Measurements from ENCODE around the gene XDH.

The XDH gene

GRCh38 chr2:31339696-31340095 is 74.8 kb downstream of the XDH start:
- Histone ChIP-seq H3K9me3 (ENCODE audit: control insufficient read depth, low read depth, low read length) (no peaks in the 10 kb centered on the region), H3K27ac (ENCODE audit: low read length) (no peak overlapping the region), H3K4me3 (ENCODE audit: low read length) (no peak overlapping the region), H3K4me1 (ENCODE audit: control insufficient read depth, low read depth, low read length) (no peaks in the 10 kb centered on the region), H3K36me3 (ENCODE audit: control insufficient read depth, low read depth, low read length) (no peaks in the 10 kb centered on the region), H3K9ac (ENCODE audit: low read length) (no peak overlapping the region), H3K27me3 (ENCODE audit: control insufficient read depth, insufficient read depth, low read length) (no peaks in the 10 kb centered on the region)

- Histone ChIP-seq H3K9me3 (ENCODE audit: control insufficient read depth, low read depth, low read length) (no peaks in the 10 kb centered on the region), H3K27me3 (ENCODE audit: control insufficient read depth, insufficient read depth, low read length) (no peaks in the 10 kb centered on the region), H3K4me3 (ENCODE audit: low read length) (no peak overlapping the region), H3K9ac (ENCODE audit: low read length) (no peak overlapping the region), H3K27ac (ENCODE audit: low read length) (no peak overlapping the region), H3K36me3 (ENCODE audit: control insufficient read depth, low read depth, low read length) (no peaks in the 10 kb centered on the region), H3K4me1 (ENCODE audit: control insufficient read depth, low read depth, low read length) (peaks cover 4% of the 10 kb centered on the region)
These were observed 76.7 kb downstream of the XDH start for GRCh38 chr2:31337860-31338259.

GRCh38 chr2:31337197-31337596 is 77.3 kb downstream of the XDH start:
- Histone ChIP-seq H3K36me3 (ENCODE audit: control insufficient read depth, low read depth, low read length) (no peaks in the 10 kb centered on the region), H3K27ac (ENCODE audit: low read length) (no peak overlapping the region), H3K4me3 (ENCODE audit: low read length) (no peak overlapping the region), H3K4me1 (ENCODE audit: control insufficient read depth, low read depth, low read length) (peaks cover 4% of the 10 kb centered on the region), H3K9me3 (ENCODE audit: control insufficient read depth, low read depth, low read length) (no peaks in the 10 kb centered on the region), H3K9ac (ENCODE audit: low read length) (no peak overlapping the region), H3K27me3 (ENCODE audit: control insufficient read depth, insufficient read depth, low read length) (no peaks in the 10 kb centered on the region)

GRCh38 chr2:31335921-31336585 is 78.5 kb downstream of the XDH start:
- no peaks in the 10 kb centered on the region for H3K27me3 ChIP-seq (ENCODE audit: control insufficient read depth, insufficient read depth, low read length)
- H3K4me1 ChIP-seq (ENCODE audit: control insufficient read depth, low read depth, low read length): peaks cover 4% of the 10 kb centered on the region
- no peak overlapping the region for H3K4me3 ChIP-seq (ENCODE audit: low read length)
- H3K9ac ChIP-seq (ENCODE audit: low read length): no peak overlapping the region
- H3K9me3 ChIP-seq (ENCODE audit: control insufficient read depth, low read depth, low read length): no peaks in the 10 kb centered on the region
- no peak overlapping the region for H3K27ac ChIP-seq (ENCODE audit: low read length)
- H3K36me3 ChIP-seq (ENCODE audit: control insufficient read depth, low read depth, low read length): no peaks in the 10 kb centered on the region

GRCh38 chr2:31334311-31335026 is 80.1 kb downstream of the XDH start:
- Histone ChIP-seq H3K27ac (ENCODE audit: low read length) (no peak overlapping the region), H3K27me3 (ENCODE audit: control insufficient read depth, insufficient read depth, low read length) (no peaks in the 10 kb centered on the region), H3K36me3 (ENCODE audit: control insufficient read depth, low read depth, low read length) (no peaks in the 10 kb centered on the region), H3K4me3 (ENCODE audit: low read length) (no peak overlapping the region), H3K4me1 (ENCODE audit: control insufficient read depth, low read depth, low read length) (peaks cover 4% of the 10 kb centered on the region), H3K9me3 (ENCODE audit: control insufficient read depth, low read depth, low read length) (no peaks in the 10 kb centered on the region), H3K9ac (ENCODE audit: low read length) (no peak overlapping the region)

GRCh38 chr2:31333527-31334183 is 80.9 kb downstream of the XDH start:
- peaks cover 8% of the 10 kb centered on the region for H3K4me1 ChIP-seq (ENCODE audit: control insufficient read depth, low read depth, low read length)
- H3K9me3 ChIP-seq (ENCODE audit: control insufficient read depth, low read depth, low read length): no peaks in the 10 kb centered on the region
- no peak overlapping the region for H3K4me3 ChIP-seq (ENCODE audit: low read length)
- H3K9ac ChIP-seq (ENCODE audit: low read length): no peak overlapping the region
- no peak overlapping the region for H3K27ac ChIP-seq (ENCODE audit: low read length)
- H3K27me3 ChIP-seq (ENCODE audit: control insufficient read depth, insufficient read depth, low read length): no peaks in the 10 kb centered on the region
- no peaks in the 10 kb centered on the region for H3K36me3 ChIP-seq (ENCODE audit: control insufficient read depth, low read depth, low read length)

GRCh38 chr2:31333046-31333445 is 81.5 kb downstream of the XDH start:
- Histone ChIP-seq H3K36me3 (ENCODE audit: control insufficient read depth, low read depth, low read length) (no peaks in the 10 kb centered on the region), H3K27me3 (ENCODE audit: control insufficient read depth, insufficient read depth, low read length) (no peaks in the 10 kb centered on the region), H3K4me3 (ENCODE audit: low read length) (no peak overlapping the region), H3K9ac (ENCODE audit: low read length) (no peak overlapping the region), H3K4me1 (ENCODE audit: control insufficient read depth, low read depth, low read length) (peaks cover 8% of the 10 kb centered on the region), H3K27ac (ENCODE audit: low read length) (no peak overlapping the region), H3K9me3 (ENCODE audit: control insufficient read depth, low read depth, low read length) (no peaks in the 10 kb centered on the region)

GRCh38 chr2:31332521-31332920 is 82.0 kb downstream of the XDH start:
- no peak overlapping the region for H3K9ac ChIP-seq (ENCODE audit: low read length)
- no peaks in the 10 kb centered on the region for H3K27me3 ChIP-seq (ENCODE audit: control insufficient read depth, insufficient read depth, low read length)
- H3K4me3 ChIP-seq (ENCODE audit: low read length): no peak overlapping the region

GRCh38 chr2:31331156-31331555 is 83.4 kb downstream of the XDH start:
- H3K9ac ChIP-seq (ENCODE audit: low read length): no peak overlapping the region
- H3K4me1 ChIP-seq (ENCODE audit: control insufficient read depth, low read depth, low read length): peaks cover 8% of the 10 kb centered on the region
- H3K4me3 ChIP-seq (ENCODE audit: low read length): no peak overlapping the region
- no peaks in the 10 kb centered on the region for H3K9me3 ChIP-seq (ENCODE audit: control insufficient read depth, low read depth, low read length)
- H3K27ac ChIP-seq (ENCODE audit: low read length): no peak overlapping the region
- no peaks in the 10 kb centered on the region for H3K36me3 ChIP-seq (ENCODE audit: control insufficient read depth, low read depth, low read length)
- H3K27me3 ChIP-seq (ENCODE audit: control insufficient read depth, insufficient read depth, low read length): no peaks in the 10 kb centered on the region

More at GRCh38 chr2:31332521-31332920, 82.0 kb downstream of the XDH start:
- H3K9me3 ChIP-seq (ENCODE audit: control insufficient read depth, low read depth, low read length): no peaks in the 10 kb centered on the region
- no peak overlapping the region for H3K27ac ChIP-seq (ENCODE audit: low read length)
- peaks cover 8% of the 10 kb centered on the region for H3K4me1 ChIP-seq (ENCODE audit: control insufficient read depth, low read depth, low read length)
- no peaks in the 10 kb centered on the region for H3K36me3 ChIP-seq (ENCODE audit: control insufficient read depth, low read depth, low read length)

GRCh38 chr2:31329081-31329625 is 85.4 kb downstream of the XDH start:
- Histone ChIP-seq H3K4me1 (ENCODE audit: control insufficient read depth, low read depth, low read length) (peaks cover 8% of the 10 kb centered on the region), H3K9me3 (ENCODE audit: control insufficient read depth, low read depth, low read length) (no peaks in the 10 kb centered on the region), H3K36me3 (ENCODE audit: control insufficient read depth, low read depth, low read length) (no peaks in the 10 kb centered on the region), H3K27ac (ENCODE audit: low read length) (no peak overlapping the region), H3K9ac (ENCODE audit: low read length) (no peak overlapping the region), H3K27me3 (ENCODE audit: control insufficient read depth, insufficient read depth, low read length) (no peaks in the 10 kb centered on the region), H3K4me3 (ENCODE audit: low read length) (no peak overlapping the region)

- no peaks in the 10 kb centered on the region for H3K36me3 ChIP-seq (ENCODE audit: control insufficient read depth, low read depth, low read length)
- H3K4me1 ChIP-seq (ENCODE audit: control insufficient read depth, low read depth, low read length): peaks cover 4% of the 10 kb centered on the region
- no peak overlapping the region for H3K4me3 ChIP-seq (ENCODE audit: low read length)
- H3K9me3 ChIP-seq (ENCODE audit: control insufficient read depth, low read depth, low read length): no peaks in the 10 kb centered on the region
- no peak overlapping the region for H3K9ac ChIP-seq (ENCODE audit: low read length)
- no peaks in the 10 kb centered on the region for H3K27me3 ChIP-seq (ENCODE audit: control insufficient read depth, insufficient read depth, low read length)
- H3K27ac ChIP-seq (ENCODE audit: low read length): no peak overlapping the region
These were observed 86.5 kb downstream of the XDH start for GRCh38 chr2:31328026-31328425.

Measured in iPS-18a (cell line).